Liver (tissue), 9 donors: ENCODE measurements around the gene KLHL24. TPM values are rescaled to one million over a fixed set of nuclear protein-coding genes. Genes with fewer than 3 reads are reported as not detected.

ENCODE experiments used
- DNase-seq: peaks from one replicate; pipeline ENCODE4 v3.0.0-alpha.2; 2017; ENCODE audit warnings: low spot score
- H3K27ac ChIP-seq, 2 donors: one replicate each; pipeline ENCODE4 v1.7.0; 2013; ENCODE audit warnings: inconsistent platforms in 2 of 2, low read length in 2 of 2, control low read depth in 1 of 2, low read depth in 1 of 2, mild to moderate bottlenecking in 1 of 2
- H3K27me3 ChIP-seq, 4 donors: one replicate each; pipeline versions ENCODE4 v1.6.1 to v1.7.0; 2013; ENCODE audit warnings: low read length in 3 of 4, inconsistent platforms in 1 of 4, mild to moderate bottlenecking in 1 of 4, moderate library complexity in 1 of 4; ENCODE audit not compliant: control insufficient read depth in 4 of 4, insufficient read depth in 4 of 4
- H3K36me3 ChIP-seq, 4 donors: one replicate each; pipeline versions ENCODE4 v1.6.1 to v1.7.0; 2013; ENCODE audit warnings: low read length in 3 of 4, mild to moderate bottlenecking in 3 of 4, low read depth in 1 of 4, moderate library complexity in 1 of 4; ENCODE audit not compliant: control insufficient read depth in 4 of 4, insufficient read depth in 3 of 4
- H3K4me1 ChIP-seq, 4 donors: one replicate each; pipeline versions ENCODE4 v1.6.1 to v1.7.0; 2013; ENCODE audit warnings: low read length in 3 of 4, mild to moderate bottlenecking in 3 of 4, moderate library complexity in 1 of 4; ENCODE audit not compliant: control insufficient read depth in 4 of 4, insufficient read depth in 4 of 4
- H3K4me3 ChIP-seq, 3 donors: one replicate each; pipeline versions ENCODE4 v1.6.1 to v1.7.0; 2013; ENCODE audit warnings: low read length in 3 of 3, control low read depth in 1 of 3, low read depth in 1 of 3, mild to moderate bottlenecking in 1 of 3
- H3K9ac ChIP-seq, 2 donors: one replicate each; pipeline ENCODE4 v1.7.0; 2013; ENCODE audit warnings: low read length in 2 of 2, mild to moderate bottlenecking in 2 of 2, moderate library complexity in 2 of 2, control low read depth in 1 of 2, low read depth in 1 of 2
- H3K9me3 ChIP-seq, 4 donors: one replicate each; pipeline versions ENCODE4 v1.6.1 to v1.7.0; 2013; ENCODE audit warnings: low read length in 3 of 4; ENCODE audit not compliant: control insufficient read depth in 4 of 4
- EGR1 ChIP-seq, 2 donors: IDR thresholded peaks; 2 replicates each; pipeline ENCODE4 v1.6.1; 2016 to 2018; ENCODE audit warnings: antibody characterized with exemption in 2 of 2, low read depth in 2 of 2
- FOXA1 ChIP-seq: IDR thresholded peaks from 2 replicates; pipeline ENCODE4 v1.6.1; 2016; ENCODE audit warnings: antibody characterized with exemption
- FOXA2 ChIP-seq: IDR thresholded peaks from 2 replicates; pipeline ENCODE4 v1.6.1; 2016; ENCODE audit warnings: antibody characterized with exemption
- GABPA ChIP-seq, 2 donors: IDR thresholded peaks in 1 of 2; conservative IDR thresholded peaks in 1 of 2; 2 replicates each; pipeline ENCODE4 v1.6.1; 2016; ENCODE audit warnings: antibody characterized with exemption in 2 of 2, mild to moderate bottlenecking in 1 of 2, moderate library complexity in 1 of 2
- HNF4A ChIP-seq, 2 donors: conservative IDR thresholded peaks; 2 replicates each; pipeline ENCODE4 v1.6.1; 2016; ENCODE audit warnings: antibody characterized with exemption in 2 of 2, mild to moderate bottlenecking in 2 of 2
- HNF4G ChIP-seq: IDR thresholded peaks from 2 replicates; pipeline ENCODE4 v1.6.1; 2016; ENCODE audit warnings: antibody characterized with exemption
- JUND ChIP-seq, 2 donors: IDR thresholded peaks; 2 replicates each; pipeline ENCODE4 v1.6.1; 2016; ENCODE audit warnings: antibody characterized with exemption in 2 of 2
- NR2F2 ChIP-seq: IDR thresholded peaks from 2 replicates; pipeline ENCODE4 v1.6.1; 2016; ENCODE audit warnings: antibody characterized with exemption
- RAD21 ChIP-seq, 2 donors: IDR thresholded peaks; 2 replicates each; pipeline ENCODE4 v1.6.1; 2016; ENCODE audit warnings: antibody characterized with exemption in 2 of 2, mild to moderate bottlenecking in 2 of 2
- RXRA ChIP-seq, 2 donors: IDR thresholded peaks; 2 replicates each; pipeline ENCODE4 v1.6.1; 2017 to 2018; ENCODE audit warnings: antibody characterized with exemption in 2 of 2, mild to moderate bottlenecking in 1 of 2
- SP1 ChIP-seq: IDR thresholded peaks from 2 replicates; pipeline ENCODE4 v1.6.1; 2018; ENCODE audit warnings: antibody characterized with exemption, mild to moderate bottlenecking
- TAF1 ChIP-seq: conservative IDR thresholded peaks from 2 replicates; pipeline ENCODE4 v1.6.1; 2016; ENCODE audit warnings: antibody characterized with exemption, mild to moderate bottlenecking
- YY1 ChIP-seq: IDR thresholded peaks from 2 replicates; pipeline ENCODE4 v1.6.1; 2016; ENCODE audit warnings: antibody characterized with exemption, mild to moderate bottlenecking
- WGBS: extraction: QIAGEN DNeasy Blood & Tissue Kit; methylation state at CpG from one replicate; pipeline ENCODE4 v1.1.7; 2013; 5-methylcytosine and 5-hydroxymethylcytosine counted together
- polyA plus RNA-seq, 2 donors: library from polyadenylated mRNA; stranded (reverse) in 1 of 2; unstranded in 1 of 2; fragments of 200-250 nt in 1 of 2; fragments of >200 nt in 1 of 2; fragmentation: Nextera tagmentation in 1 of 2; extraction: Ambion mirVana in 1 of 2; gene quantifications; one replicate each; pipeline versions ENCODE4 v1.2.1 to v1.2.3, GENCODE V29; 2013 to 2015
- total RNA-seq, 2 donors: library from RNA; depleted of rRNA; stranded (reverse); fragments of >200 nt; gene quantifications; one replicate each; pipeline ENCODE4 v1.2.3, GENCODE V29; 2014
- TF ChIP-seq, protein P1 (sequence below): fragments of 150-350 bp; IDR thresholded peaks from 2 replicates; pipeline ENCODE4 v1.5.1; 2017; ENCODE audit warnings: improper control_type of control experiment, low read depth, low read length; ENCODE audit not compliant: missing input control
- TF ChIP-seq, protein P2 (sequence below): IDR thresholded peaks from 2 replicates; pipeline ENCODE4 v1.6.1; 2016; ENCODE audit warnings: antibody characterized with exemption
- TF ChIP-seq, protein P3 (sequence below): IDR thresholded peaks from 2 replicates; pipeline ENCODE4 v1.6.1; 2016; ENCODE audit warnings: antibody characterized with exemption
- TF ChIP-seq, protein P4 (sequence below): IDR thresholded peaks from 2 replicates; pipeline ENCODE4 v1.6.1; 2016; ENCODE audit warnings: antibody characterized with exemption, mild to moderate bottlenecking
- TF ChIP-seq, protein P5 (sequence below): IDR thresholded peaks from 2 replicates; pipeline ENCODE4 v1.6.1; 2016; ENCODE audit warnings: antibody characterized with exemption
- donor health status: healthy.
- donor health status: healthy.
- donor health status: healthy.
- donor health status: healthy.
- donor health status: healthy.

The KLHL24 gene
- total and polyA plus RNA-seq, 4 donors = 6.4 to 81.8 (median 18.4) TPM

DNA sequence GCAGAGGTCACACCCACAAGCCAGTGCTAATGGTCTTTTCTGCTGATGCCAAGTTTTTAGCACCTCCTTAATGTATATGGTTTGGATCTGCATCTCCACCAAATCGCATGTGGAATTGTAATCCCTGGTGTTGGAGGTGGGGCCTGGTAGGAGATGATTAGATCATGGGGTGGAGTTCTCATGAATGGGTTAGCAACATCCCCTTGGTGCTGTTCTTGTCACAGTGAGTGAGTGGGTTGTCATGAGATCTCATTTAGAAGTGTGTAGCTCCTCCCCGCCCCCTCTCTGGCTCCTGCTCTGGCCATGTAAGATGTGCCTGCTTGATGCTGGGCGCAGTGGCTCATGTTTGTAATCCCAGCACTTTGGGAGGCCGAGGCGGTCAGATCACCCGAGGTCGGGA is 42.6 kb upstream of the KLHL24 start (continued):
- TF ChIP-seq, protein P1, sequence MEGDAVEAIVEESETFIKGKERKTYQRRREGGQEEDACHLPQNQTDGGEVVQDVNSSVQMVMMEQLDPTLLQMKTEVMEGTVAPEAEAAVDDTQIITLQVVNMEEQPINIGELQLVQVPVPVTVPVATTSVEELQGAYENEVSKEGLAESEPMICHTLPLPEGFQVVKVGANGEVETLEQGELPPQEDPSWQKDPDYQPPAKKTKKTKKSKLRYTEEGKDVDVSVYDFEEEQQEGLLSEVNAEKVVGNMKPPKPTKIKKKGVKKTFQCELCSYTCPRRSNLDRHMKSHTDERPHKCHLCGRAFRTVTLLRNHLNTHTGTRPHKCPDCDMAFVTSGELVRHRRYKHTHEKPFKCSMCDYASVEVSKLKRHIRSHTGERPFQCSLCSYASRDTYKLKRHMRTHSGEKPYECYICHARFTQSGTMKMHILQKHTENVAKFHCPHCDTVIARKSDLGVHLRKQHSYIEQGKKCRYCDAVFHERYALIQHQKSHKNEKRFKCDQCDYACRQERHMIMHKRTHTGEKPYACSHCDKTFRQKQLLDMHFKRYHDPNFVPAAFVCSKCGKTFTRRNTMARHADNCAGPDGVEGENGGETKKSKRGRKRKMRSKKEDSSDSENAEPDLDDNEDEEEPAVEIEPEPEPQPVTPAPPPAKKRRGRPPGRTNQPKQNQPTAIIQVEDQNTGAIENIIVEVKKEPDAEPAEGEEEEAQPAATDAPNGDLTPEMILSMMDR = no peak
- TF ChIP-seq RAD21 (IDR thresholded peaks at IDR 0.05) (no peak), GABPA (IDR thresholded peaks at IDR 0.05 in 1 of 2, conservative IDR thresholded peaks at IDR 0.05 in 1 of 2) (no peak)

DNA sequence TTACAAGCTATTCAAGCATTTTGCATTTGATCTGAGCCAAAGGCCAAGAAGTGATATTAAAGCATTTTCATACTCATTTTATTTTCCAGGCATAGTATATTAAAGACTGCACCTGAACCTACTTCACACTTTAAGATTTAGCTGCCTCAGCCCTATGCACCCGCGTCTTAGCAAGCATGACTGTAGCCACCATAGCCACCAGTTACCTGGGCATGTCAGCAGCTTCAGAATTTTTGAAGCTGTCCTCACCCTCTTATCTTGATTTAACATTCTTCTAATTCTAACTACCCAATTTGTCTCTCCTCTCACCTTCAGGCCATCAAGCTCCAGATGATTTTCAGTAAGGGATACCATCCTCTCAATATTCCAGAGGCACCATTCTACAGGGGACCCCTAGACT is 40.8 kb upstream of the KLHL24 start:
- Histone ChIP-seq H3K27ac (no peak overlapping the region), H3K9me3 (peaks cover 0 to 6% (median 4%) of the 10 kb centered on the region in 4 donors), H3K4me3 (no peak overlapping the region), H3K27me3 (no peaks in the 10 kb centered on the region), H3K36me3 (no peaks in the 10 kb centered on the region), H3K4me1 (no peaks in the 10 kb centered on the region), H3K9ac (no peak overlapping the region)
- DNase-seq = no peak
- TF ChIP-seq, protein P2, sequence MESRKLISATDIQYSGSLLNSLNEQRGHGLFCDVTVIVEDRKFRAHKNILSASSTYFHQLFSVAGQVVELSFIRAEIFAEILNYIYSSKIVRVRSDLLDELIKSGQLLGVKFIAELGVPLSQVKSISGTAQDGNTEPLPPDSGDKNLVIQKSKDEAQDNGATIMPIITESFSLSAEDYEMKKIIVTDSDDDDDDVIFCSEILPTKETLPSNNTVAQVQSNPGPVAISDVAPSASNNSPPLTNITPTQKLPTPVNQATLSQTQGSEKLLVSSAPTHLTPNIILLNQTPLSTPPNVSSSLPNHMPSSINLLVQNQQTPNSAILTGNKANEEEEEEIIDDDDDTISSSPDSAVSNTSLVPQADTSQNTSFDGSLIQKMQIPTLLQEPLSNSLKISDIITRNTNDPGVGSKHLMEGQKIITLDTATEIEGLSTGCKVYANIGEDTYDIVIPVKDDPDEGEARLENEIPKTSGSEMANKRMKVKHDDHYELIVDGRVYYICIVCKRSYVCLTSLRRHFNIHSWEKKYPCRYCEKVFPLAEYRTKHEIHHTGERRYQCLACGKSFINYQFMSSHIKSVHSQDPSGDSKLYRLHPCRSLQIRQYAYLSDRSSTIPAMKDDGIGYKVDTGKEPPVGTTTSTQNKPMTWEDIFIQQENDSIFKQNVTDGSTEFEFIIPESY = no peak
- TF ChIP-seq TAF1 (no peak), NR2F2 (no peak), FOXA1 (no peak), EGR1 (IDR thresholded peaks at IDR 0.05; ENCODE audit: low read depth in 2 of 2) (no peak), YY1 (no peak), FOXA2 (no peak)
- TF ChIP-seq, protein P3, sequence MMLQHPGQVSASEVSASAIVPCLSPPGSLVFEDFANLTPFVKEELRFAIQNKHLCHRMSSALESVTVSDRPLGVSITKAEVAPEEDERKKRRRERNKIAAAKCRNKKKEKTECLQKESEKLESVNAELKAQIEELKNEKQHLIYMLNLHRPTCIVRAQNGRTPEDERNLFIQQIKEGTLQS = no peak
- WGBS = 96% methylated on average over 2 of the region's 2 CpGs

DNA sequence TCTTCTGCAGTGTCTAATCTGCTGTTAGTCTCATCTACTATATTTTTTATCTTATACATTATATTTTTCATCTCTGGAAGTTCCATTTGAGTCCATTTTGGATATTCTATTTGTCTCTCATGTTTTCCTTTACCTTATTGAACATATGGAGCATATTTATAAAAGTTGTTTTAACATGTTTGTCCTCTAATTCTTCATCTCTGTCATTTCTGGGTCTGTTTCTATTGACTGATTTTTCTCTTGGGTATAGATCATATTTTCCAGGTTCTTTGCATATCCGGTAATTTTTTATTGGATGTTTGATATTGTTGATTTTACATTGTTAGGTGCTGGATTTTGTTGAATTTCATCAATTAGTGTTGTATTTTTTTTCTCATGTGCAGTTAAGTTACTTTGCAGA is 37.5 kb upstream of the KLHL24 start:
- Histone ChIP-seq H3K9me3 (peaks cover 0 to 6% (median 4%) of the 10 kb centered on the region in 4 donors), H3K27ac (no peak overlapping the region), H3K4me1 (no peaks in the 10 kb centered on the region), H3K36me3 (no peaks in the 10 kb centered on the region), H3K9ac (no peak overlapping the region), H3K27me3 (no peaks in the 10 kb centered on the region), H3K4me3 (no peak overlapping the region)
- no peak for DNase-seq
- 54% methylated on average over 1 of the region's 1 CpG for WGBS
- TF ChIP-seq, protein P4, sequence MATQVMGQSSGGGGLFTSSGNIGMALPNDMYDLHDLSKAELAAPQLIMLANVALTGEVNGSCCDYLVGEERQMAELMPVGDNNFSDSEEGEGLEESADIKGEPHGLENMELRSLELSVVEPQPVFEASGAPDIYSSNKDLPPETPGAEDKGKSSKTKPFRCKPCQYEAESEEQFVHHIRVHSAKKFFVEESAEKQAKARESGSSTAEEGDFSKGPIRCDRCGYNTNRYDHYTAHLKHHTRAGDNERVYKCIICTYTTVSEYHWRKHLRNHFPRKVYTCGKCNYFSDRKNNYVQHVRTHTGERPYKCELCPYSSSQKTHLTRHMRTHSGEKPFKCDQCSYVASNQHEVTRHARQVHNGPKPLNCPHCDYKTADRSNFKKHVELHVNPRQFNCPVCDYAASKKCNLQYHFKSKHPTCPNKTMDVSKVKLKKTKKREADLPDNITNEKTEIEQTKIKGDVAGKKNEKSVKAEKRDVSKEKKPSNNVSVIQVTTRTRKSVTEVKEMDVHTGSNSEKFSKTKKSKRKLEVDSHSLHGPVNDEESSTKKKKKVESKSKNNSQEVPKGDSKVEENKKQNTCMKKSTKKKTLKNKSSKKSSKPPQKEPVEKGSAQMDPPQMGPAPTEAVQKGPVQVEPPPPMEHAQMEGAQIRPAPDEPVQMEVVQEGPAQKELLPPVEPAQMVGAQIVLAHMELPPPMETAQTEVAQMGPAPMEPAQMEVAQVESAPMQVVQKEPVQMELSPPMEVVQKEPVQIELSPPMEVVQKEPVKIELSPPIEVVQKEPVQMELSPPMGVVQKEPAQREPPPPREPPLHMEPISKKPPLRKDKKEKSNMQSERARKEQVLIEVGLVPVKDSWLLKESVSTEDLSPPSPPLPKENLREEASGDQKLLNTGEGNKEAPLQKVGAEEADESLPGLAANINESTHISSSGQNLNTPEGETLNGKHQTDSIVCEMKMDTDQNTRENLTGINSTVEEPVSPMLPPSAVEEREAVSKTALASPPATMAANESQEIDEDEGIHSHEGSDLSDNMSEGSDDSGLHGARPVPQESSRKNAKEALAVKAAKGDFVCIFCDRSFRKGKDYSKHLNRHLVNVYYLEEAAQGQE = no peak
- TF ChIP-seq, protein P3 = no peak
- no peak for TF ChIP-seq RAD21 (IDR thresholded peaks at IDR 0.05)
- TF ChIP-seq RXRA (IDR thresholded peaks at IDR 0.05) = no peak
- TF ChIP-seq JUND (IDR thresholded peaks at IDR 0.05) = no peak
- no peak for TF ChIP-seq HNF4G
- TF ChIP-seq FOXA1 = no peak
- no peak for TF ChIP-seq TAF1
- TF ChIP-seq, protein P2 = no peak
- no peak for TF ChIP-seq HNF4A (conservative IDR thresholded peaks at IDR 0.05)
- no peak for TF ChIP-seq YY1
- TF ChIP-seq, protein P5, sequence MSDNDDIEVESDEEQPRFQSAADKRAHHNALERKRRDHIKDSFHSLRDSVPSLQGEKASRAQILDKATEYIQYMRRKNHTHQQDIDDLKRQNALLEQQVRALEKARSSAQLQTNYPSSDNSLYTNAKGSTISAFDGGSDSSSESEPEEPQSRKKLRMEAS = no peak
- no peak for TF ChIP-seq SP1
- TF ChIP-seq FOXA2 = no peak
- no peak for TF ChIP-seq NR2F2
- TF ChIP-seq EGR1 (IDR thresholded peaks at IDR 0.05; ENCODE audit: low read depth in 2 of 2) = no peak
